Body of pancreas (tissue), 4 donors: ENCODE measurements around the gene TOMM5. TPM values are rescaled to one million over a fixed set of nuclear protein-coding genes. Genes with fewer than 3 reads are reported as not detected.

Experiments
- ATAC-seq: fragments of 150-250 bp; one replicate; pipeline ENCODE4 v1.9.1; 2016
- DNase-seq, 4 donors: peaks; one replicate each; pipeline ENCODE4 v3.0.0-alpha.2; 2019
- H3K27ac ChIP-seq, 4 donors: fragments of 200-600 bp; sonication (generic); 1 replicate in 3 of 4; 2 replicates in 1 of 4; pipeline versions ENCODE4 v1.5.1 to v1.6.1; 2016 to 2019; ENCODE audit warnings: mild to moderate bottlenecking in 1 of 4, mixed read lengths in 1 of 4, moderate library complexity in 1 of 4
- H3K27me3 ChIP-seq, 2 donors: fragments of 200-600 bp; sonication (generic); one replicate each; pipeline ENCODE4 v1.6.0; 2016; ENCODE audit warnings: mild to moderate bottlenecking in 1 of 2
- H3K36me3 ChIP-seq, 2 donors: fragments of 200-600 bp; sonication (generic); replicated peaks in 1 of 2; 2 replicates each; pipeline ENCODE4 v1.5.1; 2016; ENCODE audit warnings: low read depth in 2 of 2; ENCODE audit not compliant: insufficient read depth in 1 of 2
- H3K4me1 ChIP-seq: fragments of 200-600 bp; sonication (generic); one replicate; pipeline ENCODE4 v1.6.0; 2016
- H3K4me3 ChIP-seq, 2 donors: fragments of 200-600 bp; sonication (generic); 1 replicate in 1 of 2; 2 replicates in 1 of 2; pipeline ENCODE4 v1.5.1; 2016 to 2019
- H3K9me3 ChIP-seq, 3 donors: fragments of 200-600 bp; sonication (generic); 1 replicate in 2 of 3; 2 replicates in 1 of 3; pipeline ENCODE4 v1.5.1; 2016
- CTCF ChIP-seq, 7 experiments: fragments of 450-650 bp in 4 of 7; fragments of 200-600 bp in 3 of 7; sonication (generic) in 3 of 7; IDR thresholded peaks; one replicate each; pipeline ENCODE4 v1.5.1; 2016 to 2019; ENCODE audit warnings: antibody characterized with exemption in 7 of 7
- POLR2A ChIP-seq, 3 donors: fragments of 450-650 bp; IDR thresholded peaks; one replicate each; pipeline ENCODE4 v1.6.1; 2016; ENCODE audit warnings: antibody characterized with exemption in 3 of 3, mild to moderate bottlenecking in 2 of 3
- WGBS, 2 donors: methylation state at CpG; one replicate each; pipeline ENCODE4 v1.1.5; 2017; 5-methylcytosine and 5-hydroxymethylcytosine counted together
- intact Hi-C: fragments of 100-400 bp; cut with DNase I; formaldehyde crosslinking; loops from one replicate; pipeline ENCODE4 v1.15.1; 2023
- total RNA-seq, 2 donors: library from RNA; depleted of rRNA; stranded (reverse); fragments of >200 nt; gene quantifications; one replicate each; pipeline ENCODE4 v1.1.0, GENCODE V29; 2016

The TOMM5 gene
- total RNA-seq, 2 donors from 2014 or later: 37.6 to 48.8 TPM

GRCh38 chr9:37622462-37622861, 30.1 kb upstream of the TOMM5 start:
- no peak for ATAC-seq
- intact Hi-C loops: no loop called here
- WGBS, 2 donors: 79 to 88% methylated on average over 4 of the region's 4 CpGs

GRCh38 chr9:37621273-37622121, 29.1 kb upstream of the TOMM5 start:
- no peak for DNase-seq
- H3K27me3 ChIP-seq: no peaks in the 10 kb centered on the region
- no peak for ATAC-seq
- H3K4me3 ChIP-seq: no peak overlapping the region
- no peaks in the 10 kb centered on the region for H3K9me3 ChIP-seq
- no peaks in the 10 kb centered on the region for H3K36me3 ChIP-seq
- no peak overlapping the region for H3K27ac ChIP-seq
- intact Hi-C loops: no loop called here
- TF ChIP-seq POLR2A (IDR thresholded peaks at IDR 0.05) (no peak), CTCF (IDR thresholded peaks at IDR 0.05) (no peak)
- WGBS, 2 donors: 62 to 77% methylated on average over 8 to 9 of the region's 9 CpGs
- H3K4me1 ChIP-seq: no peaks in the 10 kb centered on the region

More at GRCh38 chr9:37622462-37622861, 30.1 kb upstream of the TOMM5 start:
- no peaks in the 10 kb centered on the region for H3K4me1 ChIP-seq
- no peak overlapping the region for H3K4me3 ChIP-seq
- H3K36me3 ChIP-seq: no peaks in the 10 kb centered on the region
- no peaks in the 10 kb centered on the region for H3K27me3 ChIP-seq
- H3K27ac ChIP-seq: no peak overlapping the region
- TF ChIP-seq CTCF (IDR thresholded peaks at IDR 0.05): no peak
- no peak for TF ChIP-seq POLR2A (IDR thresholded peaks at IDR 0.05)
- H3K9me3 ChIP-seq: no peaks in the 10 kb centered on the region
- no peak for DNase-seq

GRCh38 chr9:37620396-37620795, 28.0 kb upstream of the TOMM5 start:
- H3K4me1 ChIP-seq: no peaks in the 10 kb centered on the region
- H3K36me3 ChIP-seq: no peaks in the 10 kb centered on the region
- no peak for ATAC-seq
- TF ChIP-seq POLR2A (IDR thresholded peaks at IDR 0.05) (no peak), CTCF (IDR thresholded peaks at IDR 0.05) (no peak)
- no peaks in the 10 kb centered on the region for H3K27me3 ChIP-seq
- intact Hi-C loops: no loop called here
- no peaks in the 10 kb centered on the region for H3K9me3 ChIP-seq
- DNase-seq: no peak
- no peak overlapping the region for H3K4me3 ChIP-seq
- WGBS, 2 donors: 83 to 88% methylated on average over 1 of the region's 1 CpG
- no peak overlapping the region for H3K27ac ChIP-seq

- TF ChIP-seq POLR2A (IDR thresholded peaks at IDR 0.05) (no peak), CTCF (IDR thresholded peaks at IDR 0.05) (no peak)
- intact Hi-C loops: no loop called here
- no peaks in the 10 kb centered on the region for H3K36me3 ChIP-seq
- H3K27me3 ChIP-seq: no peaks in the 10 kb centered on the region
- H3K4me3 ChIP-seq: no peak overlapping the region
- no peaks in the 10 kb centered on the region for H3K4me1 ChIP-seq
- WGBS, 2 donors: 90 to 94% methylated on average over 3 of the region's 3 CpGs
- no peak for ATAC-seq
- no peak overlapping the region for H3K27ac ChIP-seq
- DNase-seq: no peak
- no peaks in the 10 kb centered on the region for H3K9me3 ChIP-seq
Observed at GRCh38 chr9:37619806-37620205, 27.4 kb upstream of the TOMM5 start.

GRCh38 chr9:37618817-37619216, 26.4 kb upstream of the TOMM5 start:
- Histone ChIP-seq H3K27ac (no peak overlapping the region), H3K27me3 (no peaks in the 10 kb centered on the region), H3K4me1 (no peaks in the 10 kb centered on the region), H3K4me3 (no peak overlapping the region), H3K9me3 (no peaks in the 10 kb centered on the region), H3K36me3 (no peaks in the 10 kb centered on the region)
- DNase-seq (no peak), ATAC-seq (no peak)
- WGBS, 2 donors: 77 to 83% methylated on average over 4 of the region's 4 CpGs
- intact Hi-C loops: no loop called here
- TF ChIP-seq CTCF (IDR thresholded peaks at IDR 0.05): no peak
- TF ChIP-seq POLR2A (IDR thresholded peaks at IDR 0.05): no peak
